Stimulated activated CD8-positive, alpha-beta memory T cell treated with anti-CD3 and anti-CD28 coated beads, Interleukin-2, amount 100 ng/mL, for 1 hour (primary cell): ENCODE measurements around the gene ADCY3.
"Not testable (repeated sequence)": the region's sequence is repeated elsewhere in the genome, so short reads cannot be mapped to it uniquely, and the experiment has no call there.

ENCODE experiments used
- DNase-seq, 2 donors: peaks; one replicate each; pipeline ENCODE4 v3.0.0-alpha.2; 2020; ENCODE audit warnings: low read depth in 2 of 2

The ADCY3 gene

GRCh38 chr2:24845691-24846090 is 74.3 kb downstream of the ADCY3 start:
- DNase-seq = no peak

- DNase-seq = no peak
These were observed 75.9 kb downstream of the ADCY3 start for GRCh38 chr2:24844023-24844685.

- DNase-seq = no peak
These were observed 76.6 kb downstream of the ADCY3 start for GRCh38 chr2:24843330-24843860.

GRCh38 chr2:24842081-24843050 is 77.7 kb downstream of the ADCY3 start:
- DNase-seq = no peak

- no peak for DNase-seq
These were observed 78.8 kb downstream of the ADCY3 start for GRCh38 chr2:24840962-24841945.

- no peak for DNase-seq
These were observed 79.7 kb downstream of the ADCY3 start for GRCh38 chr2:24840164-24840869.

- no peak for DNase-seq
These were observed 80.3 kb downstream of the ADCY3 start for GRCh38 chr2:24839729-24840128.

GRCh38 chr2:24838541-24838940 is 81.5 kb downstream of the ADCY3 start:
- DNase-seq = no peak

GRCh38 chr2:24837996-24838513 is 82.0 kb downstream of the ADCY3 start:
- no peak for DNase-seq

GRCh38 chr2:24836706-24837105 is 83.3 kb downstream of the ADCY3 start:
- no peak for DNase-seq

- DNase-seq = no peak
These were observed 83.8 kb downstream of the ADCY3 start for GRCh38 chr2:24836206-24836605.

- not testable (repeated sequence) for DNase-seq
These were observed 84.6 kb downstream of the ADCY3 start for GRCh38 chr2:24835411-24835810.

- DNase-seq = no peak
These were observed 85.2 kb downstream of the ADCY3 start for GRCh38 chr2:24834733-24835395.

GRCh38 chr2:24833821-24834732 is 86.0 kb downstream of the ADCY3 start:
- DNase-seq = no peak

- no peak for DNase-seq
These were observed 86.9 kb downstream of the ADCY3 start for GRCh38 chr2:24832931-24833701.

GRCh38 chr2:24832521-24832920 is 87.5 kb downstream of the ADCY3 start:
- no peak for DNase-seq

- no peak for DNase-seq
These were observed 88.0 kb downstream of the ADCY3 start for GRCh38 chr2:24832073-24832461.
